DMS153 treated with DMSO at 0.1 percent for 48 hours (cell line): Measurements from ENCODE around the gene NOD2.

Experiments used
- DNase-seq: peaks from one replicate; lab custom pipeline; 2025; ENCODE audit not compliant: unreplicated experiment; lab: John Stamatoyannopoulos, UW

Gene NOD2

DNA sequence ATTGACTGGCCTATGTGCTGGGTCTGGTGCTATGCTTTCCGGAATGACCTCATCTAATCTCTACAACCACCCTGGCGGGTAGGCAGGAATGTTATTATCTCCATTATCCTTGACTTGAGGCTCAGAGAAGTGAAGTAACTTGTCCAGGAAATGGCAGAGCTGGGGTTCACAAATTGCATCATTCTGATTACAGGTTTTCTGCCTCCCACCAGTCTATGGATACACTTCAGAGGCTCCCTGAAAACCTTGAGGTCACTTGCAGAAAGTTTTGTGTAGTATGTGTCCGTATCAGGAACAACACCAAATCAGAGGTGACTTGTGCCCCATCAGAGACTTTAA is 19.1 kb downstream of the NOD2 start:
- DNase-seq = no peak

DNA sequence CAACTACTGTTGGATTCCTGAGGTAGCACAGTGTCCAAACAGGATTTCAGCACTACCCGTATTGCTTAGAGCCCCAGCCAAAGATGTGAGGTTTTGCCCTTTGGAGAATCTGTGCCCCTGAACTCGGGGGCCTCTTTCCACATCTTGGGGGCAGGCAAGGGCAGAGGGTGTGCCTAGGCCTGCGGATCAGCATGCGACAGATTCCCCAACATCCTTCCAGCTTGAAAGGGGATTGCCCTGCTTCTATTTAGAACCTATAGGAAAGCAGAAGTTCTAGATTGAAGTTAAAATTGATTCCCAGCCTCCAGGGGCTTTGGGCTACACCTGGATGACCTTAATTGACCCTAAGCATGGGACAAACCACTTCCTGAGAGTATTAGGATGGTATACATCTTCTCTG is 19.6 kb downstream of the NOD2 start:
- no peak for DNase-seq

DNA sequence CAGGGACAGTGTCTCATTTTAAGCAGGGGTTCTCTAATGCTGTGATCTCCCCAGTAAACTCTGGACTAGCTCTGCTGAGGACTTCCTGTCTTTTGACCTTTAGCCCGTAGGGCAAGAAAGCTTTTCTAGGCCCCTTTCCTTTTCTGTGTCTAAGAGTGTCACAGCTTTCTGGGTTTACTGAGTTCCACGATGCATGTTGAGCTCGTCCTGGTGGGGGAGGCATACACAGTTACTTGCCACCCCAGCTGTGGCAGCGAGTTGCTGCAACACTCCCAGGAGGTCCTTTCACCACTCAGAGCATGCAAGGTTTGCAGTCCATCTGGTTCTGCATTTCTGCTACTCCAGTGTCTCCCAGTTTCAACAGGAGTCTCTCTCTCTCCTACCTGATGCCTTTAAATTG is 23.7 kb downstream of the NOD2 start:
- DNase-seq = no peak

DNA sequence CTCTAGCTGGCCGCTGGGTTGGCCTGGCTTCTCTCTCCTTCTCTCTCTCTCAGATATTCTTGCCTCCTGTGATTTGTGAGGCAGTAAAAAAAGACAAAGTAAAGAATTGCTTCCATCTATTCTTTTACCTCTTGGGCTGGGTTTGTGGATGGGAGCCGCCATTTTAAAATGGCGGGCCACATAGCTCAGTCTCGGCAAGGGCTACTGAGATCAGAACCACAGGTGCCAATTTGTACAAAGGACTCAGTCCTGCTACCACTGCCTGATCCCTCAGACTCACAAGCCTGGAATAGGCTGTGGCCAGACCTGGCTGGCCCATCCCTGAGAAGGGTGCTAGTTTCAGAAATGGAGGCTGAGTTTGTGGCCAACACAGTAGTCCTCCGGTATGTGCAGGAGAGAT is 24.1 kb downstream of the NOD2 start:
- DNase-seq = no peak

DNA sequence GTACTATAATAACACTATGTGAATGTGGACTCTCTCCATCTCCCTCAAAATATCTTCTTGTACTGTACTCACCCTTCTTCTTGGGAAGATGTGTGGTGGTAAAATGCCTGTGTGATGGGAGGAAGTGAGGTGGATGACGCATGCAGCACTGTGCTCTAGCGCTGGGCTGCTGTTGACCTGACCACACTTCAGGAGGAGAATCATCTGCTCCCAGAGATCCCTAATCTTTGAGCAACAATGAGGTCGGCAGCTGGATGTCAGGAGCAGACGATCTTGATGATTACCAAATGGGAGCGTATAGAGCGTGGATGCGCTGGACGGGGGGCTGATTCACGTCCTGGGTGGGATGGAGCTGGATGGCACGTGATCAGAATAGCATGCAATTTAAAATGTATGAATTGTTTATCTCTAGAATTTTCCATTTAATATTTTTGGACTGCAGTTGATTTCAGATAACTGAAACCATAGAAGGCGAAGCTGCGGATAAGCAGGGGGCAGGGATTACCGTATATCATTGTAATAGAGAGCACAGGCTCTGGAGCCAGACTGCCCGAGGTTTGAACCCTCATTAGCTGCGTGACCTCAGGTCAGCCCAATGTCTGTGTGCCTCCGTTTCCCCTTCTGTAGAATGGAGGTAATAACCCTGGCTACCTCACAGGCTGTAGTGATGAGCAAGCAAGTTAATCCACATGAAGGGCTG is 24.8 kb downstream of the NOD2 start:
- no peak for DNase-seq

DNA sequence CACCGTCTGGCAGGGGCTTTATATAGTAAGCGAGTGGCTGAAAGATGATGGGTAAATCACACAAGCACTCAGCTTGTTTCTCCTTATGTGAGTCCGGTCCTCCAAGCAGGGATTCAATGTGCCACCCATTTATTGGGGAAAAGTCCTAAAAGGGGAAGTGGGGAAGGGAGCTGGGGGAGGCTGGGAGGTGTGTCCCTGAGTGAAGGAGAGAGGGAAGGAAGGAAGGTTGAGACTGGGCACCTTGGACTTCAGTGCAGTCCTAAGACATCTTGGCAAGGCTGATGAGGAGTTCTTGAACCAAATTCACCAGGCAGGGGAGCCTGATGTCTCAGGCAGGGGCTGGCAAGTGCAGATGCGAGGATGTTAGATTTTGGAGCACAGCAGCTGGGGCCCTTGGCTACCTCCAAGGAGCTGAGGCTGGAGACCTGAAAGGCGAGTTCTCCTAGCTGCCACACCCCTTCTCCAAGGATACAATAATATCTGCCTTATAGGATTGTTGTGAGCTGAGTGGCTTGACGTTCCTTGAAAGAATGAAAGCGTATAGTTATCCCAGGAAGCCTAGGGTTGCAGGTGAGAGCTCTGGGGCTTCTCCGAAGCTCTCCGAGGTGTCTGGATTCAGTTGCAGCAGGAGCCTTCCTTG is 25.5 kb downstream of the NOD2 start:
- no peak for DNase-seq

DNA sequence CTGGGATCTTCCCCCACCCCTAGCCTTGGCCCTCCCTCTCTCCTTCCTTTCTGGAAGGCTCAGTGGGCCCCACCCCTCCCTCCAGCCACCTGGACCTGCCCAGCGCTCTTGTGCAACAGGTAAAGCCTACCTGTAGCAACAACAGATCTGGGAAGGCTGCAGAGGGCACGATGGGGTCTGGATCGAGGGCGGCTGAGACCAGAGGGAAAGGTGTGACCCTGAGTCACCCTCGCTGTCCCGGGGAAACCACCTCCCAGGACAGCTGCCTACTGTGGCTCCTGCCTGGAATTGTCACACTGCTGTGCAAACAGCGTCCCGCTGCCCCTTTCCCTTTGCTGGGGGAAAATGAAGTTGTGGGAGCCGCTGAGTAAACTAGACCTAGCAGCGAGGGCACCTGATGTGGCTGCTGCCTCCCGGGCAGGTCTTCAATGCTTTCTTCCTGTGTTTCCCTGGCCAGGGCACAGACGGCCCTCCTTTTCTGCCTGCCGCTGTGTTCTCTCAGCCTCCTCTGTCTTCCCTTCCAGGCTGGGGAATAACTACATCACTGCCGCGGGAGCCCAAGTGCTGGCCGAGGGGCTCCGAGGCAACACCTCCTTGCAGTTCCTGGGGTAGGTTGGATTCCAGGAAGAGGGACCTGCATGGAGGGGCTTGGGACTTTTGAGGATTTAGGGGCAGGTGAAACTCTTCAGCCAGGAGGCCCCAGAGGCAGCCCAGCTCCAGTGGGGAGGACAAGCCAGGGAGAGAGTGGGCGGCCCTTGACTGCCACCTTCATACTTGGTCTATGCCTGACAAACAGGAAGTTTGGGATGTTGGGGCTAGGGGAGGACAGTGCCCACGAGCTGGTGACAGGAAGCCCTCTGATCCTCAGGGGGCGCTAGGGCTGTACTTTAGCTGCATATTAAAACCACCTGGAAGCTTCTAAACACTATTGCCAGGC is 26.3 kb downstream of the NOD2 start:
- no peak for DNase-seq

DNA sequence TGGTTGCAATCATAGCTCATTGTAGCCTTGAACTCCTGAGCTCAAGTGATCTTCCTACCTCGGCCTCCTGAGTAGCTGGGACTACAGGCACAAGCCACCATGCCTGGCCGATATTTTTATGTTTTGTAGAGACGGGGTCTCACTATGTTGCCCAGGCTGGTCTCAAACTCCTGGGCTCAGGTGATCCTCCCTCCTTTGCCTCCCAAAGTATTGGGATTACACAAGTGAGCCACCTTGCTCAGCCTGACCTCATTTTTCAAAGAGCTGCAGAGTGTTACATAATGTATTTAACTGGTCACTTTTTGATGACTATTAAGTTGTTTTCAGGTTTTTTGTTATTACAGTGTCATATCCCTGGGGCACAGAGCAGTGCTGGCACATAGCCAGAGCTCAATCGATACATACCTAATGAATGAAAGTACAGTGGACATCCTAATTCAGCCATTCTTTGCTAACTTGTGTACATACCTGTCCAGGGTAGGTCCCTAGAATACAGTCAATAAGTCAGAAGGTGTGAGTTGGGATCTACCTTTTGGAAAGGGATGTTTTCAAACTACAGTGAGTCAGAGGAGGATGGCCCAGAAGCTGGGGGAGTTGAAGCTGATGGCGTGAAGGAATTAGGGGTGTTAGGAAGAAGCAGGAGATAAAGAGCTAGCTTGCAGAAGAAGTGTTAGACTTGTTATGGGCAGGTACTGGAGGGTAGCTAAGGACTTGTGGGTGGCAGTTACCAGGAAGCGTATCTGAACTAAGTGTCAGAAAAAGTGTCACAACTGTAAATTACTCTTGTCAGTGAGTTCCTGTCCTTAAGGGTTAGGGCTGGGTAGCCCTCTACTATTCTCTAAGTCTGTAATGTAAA is 28.4 kb downstream of the NOD2 start:
- DNase-seq = no peak

DNA sequence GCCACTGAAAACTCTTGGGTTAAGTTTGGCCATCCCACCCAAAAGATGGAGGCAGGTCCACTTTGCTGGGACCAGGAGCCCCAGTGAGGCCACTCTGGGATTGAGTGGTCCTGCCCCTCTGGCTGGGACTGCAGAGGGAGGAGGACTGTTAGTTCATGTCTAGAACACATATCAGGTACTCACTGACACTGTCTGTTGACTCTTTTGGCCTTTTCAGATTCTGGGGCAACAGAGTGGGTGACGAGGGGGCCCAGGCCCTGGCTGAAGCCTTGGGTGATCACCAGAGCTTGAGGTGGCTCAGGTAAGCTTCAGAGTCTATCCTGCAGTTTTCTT is 29.0 kb downstream of the NOD2 start:
- no peak for DNase-seq

DNA sequence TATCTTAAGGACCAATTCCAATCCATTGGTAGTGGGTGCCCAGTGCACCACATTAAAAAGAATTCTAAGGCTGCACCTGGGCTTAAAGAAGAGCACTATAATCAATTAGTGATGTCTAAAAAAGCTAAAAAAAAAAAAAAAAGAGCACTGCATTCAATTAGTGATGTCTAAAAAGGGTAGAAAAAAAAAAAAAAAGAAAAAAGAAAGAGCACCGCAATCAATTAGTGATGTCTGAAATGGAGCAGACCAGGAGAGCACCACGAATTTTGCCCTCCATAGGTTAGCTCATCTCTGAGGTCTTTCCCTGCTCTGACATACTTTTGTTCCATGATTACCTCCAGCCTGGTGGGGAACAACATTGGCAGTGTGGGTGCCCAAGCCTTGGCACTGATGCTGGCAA is 29.6 kb downstream of the NOD2 start:
- DNase-seq = no peak

DNA sequence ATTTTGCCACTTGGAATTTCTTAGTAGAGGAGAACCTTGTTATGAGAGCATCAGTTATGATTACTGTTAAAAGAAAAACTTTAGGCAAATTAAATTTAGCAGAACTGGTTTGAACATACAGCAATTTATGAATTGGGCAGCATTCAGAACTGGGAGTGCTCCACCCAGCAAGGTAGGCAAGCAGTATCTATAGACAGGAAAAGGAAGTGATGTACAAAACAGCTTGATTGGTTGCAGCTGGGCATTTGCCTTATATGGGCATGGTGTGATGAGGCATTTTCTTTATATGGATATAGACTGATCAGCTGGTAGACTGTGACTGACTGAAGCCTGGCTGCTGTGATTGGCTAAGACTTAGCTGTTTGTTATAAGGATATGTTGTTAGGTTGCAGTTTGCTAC is 30.9 kb downstream of the NOD2 start:
- no peak for DNase-seq

DNA sequence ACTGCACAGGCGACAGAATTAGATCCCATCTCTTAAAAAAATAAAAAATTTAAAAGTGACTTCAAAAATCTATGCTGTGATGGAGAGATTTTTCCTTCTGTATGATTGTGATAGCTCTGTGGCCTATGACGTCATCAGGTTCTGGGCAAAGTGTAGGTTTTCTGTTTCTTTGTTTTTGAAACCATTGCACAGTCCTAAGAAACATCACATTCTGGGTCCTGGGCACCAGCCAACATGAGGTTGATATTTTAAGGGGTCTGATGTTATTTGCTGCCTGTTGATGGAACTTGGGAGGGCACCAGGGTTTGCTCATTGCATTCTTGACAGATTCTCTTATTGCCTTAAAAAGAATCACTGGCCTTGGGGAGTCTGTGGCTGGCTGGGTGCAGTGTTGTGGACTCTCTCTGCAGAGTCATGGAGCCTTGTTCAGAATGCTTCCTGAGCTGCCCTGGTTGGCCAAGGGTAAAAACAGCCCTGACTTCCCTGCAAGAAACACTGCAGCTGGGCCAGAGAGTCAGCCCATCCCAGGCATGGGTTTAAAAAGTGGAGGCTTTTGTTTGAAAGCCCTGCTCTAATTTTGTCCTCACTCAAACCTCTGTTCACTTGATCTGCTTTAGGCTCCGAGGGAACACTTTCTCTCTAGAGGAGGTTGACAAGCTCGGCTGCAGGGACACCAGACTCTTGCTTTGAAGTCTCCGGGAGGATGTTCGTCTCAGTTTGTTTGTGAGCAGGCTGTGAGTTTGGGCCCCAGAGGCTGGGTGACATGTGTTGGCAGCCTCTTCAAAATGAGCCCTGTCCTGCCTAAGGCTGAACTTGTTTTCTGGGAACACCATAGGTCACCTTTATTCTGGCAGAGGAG is 38.0 kb downstream of the NOD2 start:
- no peak for DNase-seq

DNA sequence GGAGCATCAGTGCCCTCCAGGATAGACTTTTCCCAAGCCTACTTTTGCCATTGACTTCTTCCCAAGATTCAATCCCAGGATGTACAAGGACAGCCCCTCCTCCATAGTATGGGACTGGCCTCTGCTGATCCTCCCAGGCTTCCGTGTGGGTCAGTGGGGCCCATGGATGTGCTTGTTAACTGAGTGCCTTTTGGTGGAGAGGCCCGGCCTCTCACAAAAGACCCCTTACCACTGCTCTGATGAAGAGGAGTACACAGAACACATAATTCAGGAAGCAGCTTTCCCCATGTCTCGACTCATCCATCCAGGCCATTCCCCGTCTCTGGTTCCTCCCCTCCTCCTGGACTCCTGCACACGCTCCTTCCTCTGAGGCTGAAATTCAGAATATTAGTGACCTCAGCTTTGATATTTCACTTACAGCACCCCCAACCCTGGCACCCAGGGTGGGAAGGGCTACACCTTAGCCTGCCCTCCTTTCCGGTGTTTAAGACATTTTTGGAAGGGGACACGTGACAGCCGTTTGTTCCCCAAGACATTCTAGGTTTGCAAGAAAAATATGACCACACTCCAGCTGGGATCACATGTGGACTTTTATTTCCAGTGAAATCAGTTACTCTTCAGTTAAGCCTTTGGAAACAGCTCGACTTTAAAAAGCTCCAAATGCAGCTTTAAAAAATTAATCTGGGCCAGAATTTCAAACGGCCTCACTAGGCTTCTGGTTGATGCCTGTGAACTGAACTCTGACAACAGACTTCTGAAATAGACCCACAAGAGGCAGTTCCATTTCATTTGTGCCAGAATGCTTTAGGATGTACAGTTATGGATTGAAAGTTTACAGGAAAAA is 38.8 kb downstream of the NOD2 start:
- DNase-seq = no peak

DNA sequence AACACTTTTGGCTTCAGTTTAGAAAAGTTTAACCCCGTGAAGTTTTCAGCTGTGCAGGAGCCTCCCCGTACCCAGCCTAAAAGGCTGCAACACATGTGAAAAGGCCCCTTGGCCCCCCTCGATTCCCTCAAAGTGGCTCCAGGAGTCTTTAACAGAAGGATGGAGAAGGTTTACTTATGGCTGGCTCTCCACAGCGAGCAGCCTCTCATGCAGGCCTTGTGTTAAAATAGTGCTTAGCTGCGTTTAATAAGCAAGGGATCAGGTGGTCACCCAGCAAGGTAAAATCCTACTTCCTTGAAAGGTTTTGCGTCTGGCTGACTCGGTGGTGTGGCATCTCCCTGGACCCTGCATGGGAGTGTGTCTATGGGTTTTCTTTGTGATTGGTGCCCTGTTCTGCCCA is 40.1 kb downstream of the NOD2 start:
- no peak for DNase-seq

DNA sequence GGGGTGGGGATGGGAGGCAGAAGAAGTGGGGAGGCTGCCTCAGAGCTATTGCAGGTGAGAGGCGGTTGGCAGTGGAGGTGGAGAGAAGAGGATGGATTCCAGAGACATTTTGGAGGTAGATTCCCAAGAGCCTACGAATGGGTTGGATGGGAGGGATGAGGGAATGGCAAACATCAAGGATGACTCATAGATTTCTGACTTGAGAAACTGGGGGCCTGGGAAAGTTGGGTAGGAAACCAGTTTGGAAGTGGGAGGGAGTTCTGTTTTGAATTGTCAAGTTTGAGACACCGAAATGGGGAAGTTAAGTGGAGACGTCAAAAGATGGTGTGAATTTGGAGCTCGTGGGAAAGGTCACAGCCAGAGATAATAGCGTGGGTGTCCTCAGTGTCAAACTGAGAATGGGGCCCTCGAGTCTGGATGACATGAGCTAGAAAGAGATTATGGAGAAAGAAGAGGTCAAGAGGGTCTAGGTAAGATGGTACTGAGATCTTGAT is 42.3 kb downstream of the NOD2 start:
- no peak for DNase-seq

DNA sequence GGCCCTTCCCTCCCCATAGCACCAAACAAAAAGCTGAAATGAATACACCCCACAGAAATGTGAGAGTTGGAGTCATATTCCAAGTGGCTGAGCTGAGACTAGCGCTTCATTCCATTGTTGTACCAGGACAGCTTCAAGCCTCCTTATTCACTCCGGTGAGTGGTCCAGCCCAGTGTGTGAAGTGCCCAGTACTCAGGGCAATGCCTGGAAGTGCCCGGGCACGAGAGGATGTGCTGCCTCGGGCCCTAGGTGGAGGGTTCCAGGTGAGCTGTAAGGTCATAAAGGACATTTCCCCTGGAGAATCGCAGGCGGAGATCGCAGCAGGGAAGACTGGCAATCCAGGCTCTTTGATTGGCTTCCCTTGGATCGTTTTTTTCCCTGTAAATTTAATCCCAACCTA is 43.0 kb downstream of the NOD2 start:
- DNase-seq = no peak

DNA sequence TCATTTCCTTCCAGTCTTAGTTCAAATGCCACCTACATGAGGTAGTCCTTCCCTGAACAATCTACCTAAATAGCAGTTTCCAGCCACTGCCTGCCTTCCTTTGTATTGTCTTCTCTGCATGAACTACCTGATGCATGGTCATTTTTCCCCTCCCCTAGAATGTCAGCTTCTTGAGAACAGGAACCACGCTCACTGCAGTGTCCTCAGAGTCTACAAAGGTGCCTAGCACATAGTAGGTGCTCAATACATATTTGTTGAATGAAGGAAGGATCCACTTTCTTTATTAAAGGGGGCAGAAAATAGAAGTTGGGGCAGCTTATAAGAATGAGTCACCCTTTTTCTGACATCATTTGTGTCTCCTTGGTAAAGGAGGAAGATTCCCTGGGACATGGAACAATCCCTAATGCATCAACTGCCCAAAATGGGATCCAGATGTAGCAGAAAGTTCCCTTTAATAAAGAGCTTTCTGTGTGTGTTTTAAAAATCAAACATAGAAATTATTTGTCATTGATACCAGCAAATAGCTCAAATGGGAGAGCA is 44.1 kb downstream of the NOD2 start:
- no peak for DNase-seq

DNA sequence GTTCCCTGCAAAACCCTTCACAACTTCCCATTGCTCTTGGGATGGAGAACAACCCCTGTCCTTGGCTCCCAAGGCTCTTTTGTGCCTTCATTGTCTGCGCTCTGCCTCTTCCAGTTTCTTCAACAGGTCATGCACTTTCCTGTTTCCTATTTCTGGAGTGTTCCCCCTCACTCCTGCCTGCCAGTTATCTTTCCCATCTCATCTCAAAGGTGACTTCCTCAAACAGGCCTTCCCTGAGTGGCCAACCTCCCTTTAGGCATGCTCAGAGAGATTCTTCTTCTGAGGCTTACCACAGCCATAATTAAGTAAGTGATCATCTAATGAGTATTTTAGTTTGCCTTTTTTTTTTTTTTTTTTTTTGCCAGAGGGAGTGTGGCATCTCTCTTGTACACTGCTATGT is 45.6 kb downstream of the NOD2 start:
- no peak for DNase-seq

DNA sequence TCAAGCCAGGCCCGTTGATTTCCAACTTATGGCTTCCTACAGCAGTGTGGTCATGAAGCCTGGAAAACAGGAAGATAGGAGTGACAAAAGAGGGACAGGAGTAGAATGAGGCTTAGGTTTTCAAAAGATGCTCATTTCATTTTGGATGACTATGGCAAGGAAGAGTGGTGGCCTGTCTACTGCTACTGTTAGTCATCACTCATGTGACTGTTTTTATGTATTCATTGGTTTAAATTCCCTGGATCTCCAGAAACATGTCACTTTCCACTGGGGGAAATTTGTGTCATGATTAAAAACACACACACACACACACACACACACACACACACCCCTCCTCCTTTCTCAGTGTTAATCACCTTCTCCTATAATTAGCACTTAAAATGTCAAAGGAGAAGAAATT is 47.3 kb downstream of the NOD2 start:
- no peak for DNase-seq
